ENCODE results near the gene VWCE. TPM values are rescaled to one million over a fixed set of nuclear protein-coding genes. Genes with fewer than 3 reads are reported as not detected.

The VWCE gene
- polyA plus RNA-seq, 3 donors: 1.3 to 1.6 (median 1.3) TPM

DNA sequence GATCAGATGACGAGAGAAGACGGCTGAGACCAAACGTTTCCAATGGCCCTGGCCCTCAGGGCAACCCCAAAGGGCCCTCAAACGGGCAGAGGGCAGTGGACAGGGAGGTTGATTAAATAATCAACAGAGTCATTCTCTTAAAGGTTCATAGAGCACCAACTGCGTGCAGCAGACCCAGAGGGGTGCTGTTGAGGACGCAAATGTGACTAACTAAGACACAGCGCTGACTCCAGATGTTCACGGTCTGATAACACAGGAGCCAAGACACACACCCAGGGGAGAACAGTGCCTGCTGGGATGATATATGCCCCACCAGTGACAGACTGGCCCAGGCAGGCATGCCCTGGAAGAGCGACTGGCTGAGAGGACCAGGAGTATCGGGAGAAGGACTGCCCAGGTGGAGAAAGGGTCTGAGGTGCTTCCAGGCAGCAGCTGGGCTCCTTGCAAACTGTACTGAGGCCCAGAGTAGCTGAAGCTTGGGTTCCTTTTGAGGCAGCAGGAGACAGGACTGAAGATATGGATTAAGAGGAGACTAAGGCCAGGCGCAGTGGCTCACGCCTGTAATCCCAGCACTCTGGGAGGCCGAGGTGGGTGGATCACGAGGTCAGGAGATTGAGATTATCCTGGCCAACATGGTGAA lies 7.7 kb downstream of the VWCE start:
- no peak for DNase-seq (ENCODE audit: low read depth in 3 of 3, low spot score in 2 of 3)

DNA sequence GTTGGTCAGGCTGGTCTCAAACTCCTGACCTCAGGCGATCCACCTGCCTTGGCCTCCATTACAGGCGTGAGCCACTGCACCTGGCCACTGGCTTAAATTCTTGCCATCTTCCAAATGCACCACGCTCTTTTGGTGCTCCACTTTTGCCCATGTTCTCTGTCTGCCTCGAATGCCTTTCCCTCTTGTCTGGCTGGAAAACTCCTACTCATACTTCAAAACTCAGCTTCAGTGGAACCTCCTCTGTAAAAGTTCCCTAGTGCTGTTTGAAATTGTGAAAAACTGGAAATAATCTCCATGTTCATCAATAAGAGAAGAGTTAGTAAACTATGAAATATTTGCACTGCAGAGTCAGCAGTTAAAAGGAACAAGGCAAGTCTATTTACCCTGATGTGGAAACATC lies 11.5 kb downstream of the VWCE start:
- DNase-seq (ENCODE audit: low read depth in 3 of 3, low spot score in 2 of 3): no peak

DNA sequence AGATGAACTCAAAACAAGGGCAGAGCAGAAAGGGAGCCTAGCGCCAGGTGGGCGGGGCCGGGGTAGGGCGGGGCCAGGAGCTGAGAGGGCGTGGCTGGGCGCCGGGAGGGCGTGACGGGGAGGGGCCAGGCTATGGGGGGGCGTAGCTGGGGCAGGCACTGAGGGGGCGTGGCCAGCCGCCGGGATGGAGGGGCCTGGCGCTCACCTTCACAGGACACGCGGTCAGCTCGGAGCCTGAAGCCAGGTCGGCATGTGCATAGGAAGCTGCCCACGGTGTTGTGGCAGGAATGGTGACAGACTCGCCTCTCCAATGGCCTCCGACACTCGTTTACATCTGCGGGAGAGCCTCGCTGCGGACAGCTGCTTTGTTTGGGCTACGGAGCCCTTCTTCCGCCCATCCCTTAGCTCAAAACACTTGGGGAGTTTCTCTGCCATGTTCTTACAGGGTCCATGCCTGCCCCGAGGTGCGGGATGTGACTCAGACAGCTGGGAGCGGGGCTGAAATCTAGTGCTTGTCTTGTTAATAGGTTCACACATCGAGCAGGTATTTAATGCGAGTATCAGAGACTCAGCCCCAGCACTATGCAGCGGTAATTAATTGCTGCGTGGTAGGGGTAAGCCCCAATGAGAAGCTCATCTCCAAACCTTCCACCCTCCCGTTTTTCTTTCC lies 13.4 kb downstream of the VWCE start:
- no peak for DNase-seq (ENCODE audit: low read depth in 3 of 3, low spot score in 2 of 3)

DNA sequence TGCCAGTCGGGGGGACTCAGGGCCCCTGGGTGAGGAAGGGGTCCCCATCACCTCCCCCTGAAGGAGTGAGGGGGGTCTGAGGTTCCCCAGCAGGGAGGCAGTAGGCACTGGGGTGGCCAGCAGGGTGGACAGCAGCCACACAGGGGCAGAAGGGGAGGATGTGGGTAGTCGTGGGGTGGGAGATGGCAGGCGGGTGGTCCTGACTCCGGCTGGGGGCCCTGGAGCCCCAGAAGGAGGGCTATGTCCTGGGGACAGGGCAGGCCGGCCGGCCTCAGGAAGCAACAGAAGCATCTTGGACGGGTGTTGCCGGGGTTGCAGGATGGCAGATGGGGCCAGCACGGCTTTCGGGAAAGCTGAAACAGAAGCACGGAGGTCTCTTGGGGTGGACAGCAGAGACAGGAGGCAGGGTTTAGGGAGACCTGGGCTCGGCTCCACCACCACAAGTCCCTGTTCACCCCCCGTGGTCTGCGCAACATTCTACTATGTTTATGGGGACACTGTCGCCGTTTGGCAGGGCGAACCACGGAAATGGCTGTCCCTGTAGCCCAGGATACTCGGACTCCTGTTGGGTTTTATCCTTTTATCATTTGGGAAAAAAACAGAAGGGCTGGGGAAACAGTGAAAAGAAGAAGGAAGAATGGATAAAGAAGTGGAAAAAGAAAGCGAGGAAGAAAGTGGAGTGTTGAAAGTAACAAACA lies 14.1 kb downstream of the VWCE start:
- DNase-seq (ENCODE audit: low read depth in 3 of 3, low spot score in 2 of 3): no peak

DNA sequence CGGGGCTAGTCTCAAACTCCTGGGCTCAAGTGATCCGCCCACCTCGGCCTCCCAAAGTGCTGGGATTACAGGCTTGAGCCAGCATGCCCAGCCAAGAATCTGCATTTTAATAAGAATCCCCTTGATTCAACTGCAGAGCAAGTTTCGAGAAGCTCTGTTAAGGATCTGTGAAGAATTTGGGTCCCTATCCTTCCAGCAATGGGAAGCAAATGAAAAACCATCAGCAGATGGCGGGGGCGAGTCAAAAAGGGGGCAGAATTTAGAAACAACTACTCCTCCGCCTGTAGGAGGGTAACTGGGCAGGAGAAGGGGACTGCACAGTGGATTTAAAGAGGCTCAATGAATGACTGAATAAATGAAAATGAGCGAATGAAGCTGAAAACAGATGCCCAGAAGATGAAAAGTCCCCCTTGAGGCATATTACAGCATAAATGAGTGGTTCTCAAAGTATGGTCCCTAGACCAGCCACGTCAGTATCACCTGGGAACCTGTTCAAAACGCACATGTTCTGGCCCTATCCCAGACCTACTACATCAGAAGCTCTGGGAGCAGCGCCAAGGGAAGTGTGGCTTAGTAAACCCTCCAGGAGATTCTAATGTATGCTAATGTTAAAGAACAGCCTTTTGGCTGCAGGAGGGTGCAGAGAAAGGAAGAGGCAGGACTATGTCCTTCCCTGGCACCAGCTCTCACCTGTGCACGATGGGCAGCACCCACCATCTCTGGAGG lies 15.0 kb downstream of the VWCE start:
- no peak for DNase-seq (ENCODE audit: low read depth in 3 of 3, low spot score in 2 of 3)

DNA sequence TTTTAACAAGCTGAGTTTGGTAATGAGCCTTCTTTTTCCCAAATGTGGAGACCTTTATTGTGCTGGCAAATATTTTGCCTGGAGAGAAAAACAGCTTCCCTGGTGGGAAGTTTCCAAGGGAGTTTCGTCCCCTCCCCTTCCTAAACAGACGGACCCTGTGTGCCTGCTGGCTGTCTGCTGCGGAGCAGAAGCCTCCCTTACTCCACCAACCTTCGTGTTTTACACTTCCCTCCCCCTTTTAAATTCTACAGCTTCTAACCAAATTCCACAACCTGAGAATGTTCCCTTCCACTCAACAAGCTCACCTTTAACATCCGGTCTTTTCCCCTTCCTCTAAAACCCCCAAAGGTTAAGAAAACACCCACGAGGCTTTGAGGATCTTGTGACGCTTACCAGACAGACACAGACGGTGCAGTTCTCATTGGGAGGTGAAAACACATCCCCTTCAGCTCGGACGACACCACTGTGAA lies 17.1 kb downstream of the VWCE start:
- no peak for DNase-seq (ENCODE audit: low read depth in 3 of 3, low spot score in 2 of 3)

DNA sequence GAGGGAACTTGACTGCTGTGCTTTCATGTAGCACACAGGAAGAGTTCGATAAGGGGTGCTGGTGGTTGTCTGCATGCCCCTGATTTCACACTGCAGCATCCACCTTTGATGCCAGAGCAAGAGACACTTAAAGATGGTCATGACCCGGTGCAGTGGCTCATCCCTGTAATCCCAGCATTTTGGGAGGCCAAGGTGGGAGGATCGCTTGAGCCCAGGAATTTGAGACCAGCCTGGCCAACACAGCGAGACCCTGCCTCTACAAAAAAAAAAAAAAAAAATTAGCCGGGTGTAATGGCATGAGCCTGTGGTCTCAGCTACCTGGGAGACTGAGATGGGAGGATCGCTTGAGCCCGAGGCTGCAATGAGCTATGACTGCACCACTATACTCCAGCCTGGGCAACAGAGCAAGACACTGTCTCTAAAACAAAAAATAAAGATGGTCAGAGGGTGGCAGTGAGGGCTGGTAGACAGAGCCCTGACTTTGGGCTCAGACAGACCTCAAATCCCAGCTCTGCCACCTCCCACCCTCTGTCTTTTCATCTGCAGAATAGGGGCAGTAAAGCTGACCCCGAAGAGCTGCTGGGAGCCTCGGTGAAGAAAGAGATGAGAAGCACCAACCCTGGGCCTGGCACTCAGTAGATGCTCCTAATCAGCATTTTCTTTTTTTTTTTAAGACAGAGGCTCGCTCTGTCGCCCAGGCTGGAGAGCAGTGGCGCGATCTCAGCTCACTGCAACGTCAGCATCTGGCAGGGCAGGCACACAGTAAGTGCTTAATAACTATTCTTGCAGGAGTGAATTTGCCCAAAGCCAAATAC lies 17.7 kb downstream of the VWCE start:
- no peak for DNase-seq (ENCODE audit: low read depth in 3 of 3, low spot score in 2 of 3)

DNA sequence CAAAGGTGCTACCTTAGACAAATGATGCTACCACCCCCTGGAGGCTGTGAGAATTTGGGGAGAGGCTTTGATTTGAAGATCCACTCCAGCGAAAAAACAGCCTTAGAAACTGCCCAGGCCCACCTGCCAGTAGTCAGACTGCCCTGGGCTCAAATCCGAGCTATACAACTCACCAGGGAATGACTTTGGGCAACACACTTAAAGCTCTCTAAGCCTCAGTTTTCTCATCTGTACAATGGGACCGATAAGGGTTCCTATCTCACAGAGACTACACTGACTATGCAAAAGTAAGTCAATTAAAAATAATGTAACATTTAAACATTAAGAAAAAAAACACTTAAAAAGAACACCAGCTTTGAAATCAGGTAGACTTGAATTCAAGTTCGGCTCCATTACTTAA lies 19.9 kb downstream of the VWCE start:
- DNase-seq (ENCODE audit: low read depth in 3 of 3, low spot score in 2 of 3): no peak

DNA sequence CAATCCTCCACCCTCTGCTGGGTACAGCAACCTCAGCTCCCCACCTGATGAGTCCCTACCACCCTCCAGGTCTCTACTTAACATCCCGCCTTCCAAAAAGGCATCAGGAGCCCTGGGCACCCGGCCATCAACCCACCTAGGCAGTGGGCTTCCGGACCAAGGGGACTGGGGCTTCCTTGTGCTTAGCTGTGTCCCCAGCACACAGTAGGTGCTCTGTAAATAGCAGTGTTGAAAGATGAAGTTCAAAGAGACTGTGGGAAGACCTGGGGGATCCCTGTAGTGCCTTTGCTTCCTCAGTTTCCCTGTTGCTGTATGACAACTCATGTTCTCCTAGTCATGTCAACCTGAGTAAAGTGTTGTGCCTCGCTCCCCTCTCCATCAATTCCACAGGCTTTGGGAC lies 21.0 kb downstream of the VWCE start:
- no peak for DNase-seq (ENCODE audit: low read depth in 3 of 3, low spot score in 2 of 3)

DNA sequence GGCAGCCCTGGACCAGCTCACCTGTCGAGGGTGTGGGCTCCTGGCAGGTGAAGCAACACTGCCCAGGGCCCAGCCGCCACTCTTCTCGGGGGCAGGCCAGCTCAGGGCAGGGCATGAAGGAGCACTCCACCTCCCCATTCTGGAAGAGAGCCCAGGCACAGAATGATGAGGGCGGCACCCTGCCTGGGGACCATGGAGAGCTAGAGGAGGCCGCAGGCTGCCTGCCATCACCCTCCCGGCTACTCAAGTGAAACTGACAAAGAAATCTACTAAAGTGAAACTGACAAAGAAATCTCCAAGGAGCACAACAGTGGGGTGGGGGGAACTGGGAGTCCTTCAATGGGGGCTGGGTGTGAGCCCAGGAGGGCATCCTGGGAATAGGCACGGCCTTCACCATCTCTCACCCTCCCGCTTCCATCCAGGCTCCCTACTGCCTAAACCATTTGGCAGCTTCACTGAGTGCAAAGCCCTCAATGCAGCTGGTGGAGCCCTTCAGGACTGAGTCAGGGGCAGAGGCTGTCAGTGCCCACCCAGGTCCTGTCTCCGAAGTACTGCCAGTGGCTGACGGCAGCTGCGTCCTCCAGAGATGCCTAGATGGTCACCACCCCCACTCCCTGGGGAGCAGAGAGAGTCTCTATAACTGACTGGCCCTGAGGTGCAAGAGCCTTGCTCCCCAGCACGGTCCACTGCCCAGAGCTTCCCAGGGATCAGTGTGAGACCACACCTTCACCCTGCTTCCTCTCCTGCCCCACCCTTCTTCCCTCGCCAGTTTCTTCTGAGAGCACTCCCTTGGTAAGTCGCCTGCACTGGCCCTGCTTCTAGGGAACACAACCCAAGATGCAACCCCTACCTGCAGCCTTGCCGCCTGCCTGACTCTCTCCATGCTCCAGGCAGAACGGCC lies 21.7 kb downstream of the VWCE start:
- no peak for DNase-seq (ENCODE audit: low read depth in 3 of 3, low spot score in 2 of 3)

DNA sequence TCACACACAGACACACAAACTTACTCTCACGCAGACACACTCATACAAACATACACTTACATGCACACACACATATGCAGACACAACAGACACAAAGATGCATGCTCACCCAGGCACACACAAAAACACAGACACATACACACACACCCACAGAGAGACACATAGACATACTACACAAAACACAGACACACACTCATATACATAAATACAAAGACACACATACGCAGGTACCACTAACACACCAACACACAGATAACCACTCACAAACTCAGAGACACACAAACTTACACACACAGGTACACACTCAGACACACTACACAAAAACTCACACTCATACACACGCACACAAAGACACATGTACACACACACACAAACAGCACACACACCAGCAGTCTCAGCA lies 22.4 kb downstream of the VWCE start:
- DNase-seq (ENCODE audit: low read depth in 3 of 3, low spot score in 2 of 3): no peak

DNA sequence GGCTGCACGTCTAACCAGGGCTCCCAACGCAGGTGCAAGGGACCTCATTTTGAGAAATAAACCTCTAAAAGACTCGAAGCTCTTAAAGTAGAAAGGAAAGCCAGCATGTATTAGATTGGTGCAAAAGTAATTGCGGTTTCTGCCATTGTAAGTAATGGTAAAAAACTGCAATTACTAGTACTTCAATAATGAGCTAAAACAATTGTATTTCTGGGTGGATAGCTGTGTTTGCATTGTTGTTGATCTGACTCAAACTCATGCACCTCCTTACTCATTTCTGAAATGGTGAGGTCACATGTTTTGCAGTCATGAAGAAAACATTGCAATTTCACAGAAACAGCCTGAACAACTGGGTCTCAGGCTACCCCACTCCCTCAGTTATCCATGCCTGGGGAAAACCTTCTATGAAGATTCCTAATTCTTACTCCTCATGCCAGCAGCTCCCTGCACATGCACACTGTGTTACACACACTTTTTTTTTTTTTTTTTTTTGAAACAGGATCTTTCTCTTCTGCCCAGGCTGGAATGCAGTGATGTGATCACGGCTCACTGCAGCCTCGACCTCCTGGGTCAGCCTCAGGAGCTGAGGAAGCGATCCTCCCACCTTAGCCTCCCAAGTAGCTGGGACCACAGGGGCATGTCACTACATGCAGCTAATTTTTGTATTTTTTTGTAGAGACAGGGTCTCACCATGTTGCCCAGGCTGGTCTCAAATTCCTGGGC lies 24.6 kb downstream of the VWCE start:
- no peak for DNase-seq (ENCODE audit: low read depth in 3 of 3, low spot score in 2 of 3)

DNA sequence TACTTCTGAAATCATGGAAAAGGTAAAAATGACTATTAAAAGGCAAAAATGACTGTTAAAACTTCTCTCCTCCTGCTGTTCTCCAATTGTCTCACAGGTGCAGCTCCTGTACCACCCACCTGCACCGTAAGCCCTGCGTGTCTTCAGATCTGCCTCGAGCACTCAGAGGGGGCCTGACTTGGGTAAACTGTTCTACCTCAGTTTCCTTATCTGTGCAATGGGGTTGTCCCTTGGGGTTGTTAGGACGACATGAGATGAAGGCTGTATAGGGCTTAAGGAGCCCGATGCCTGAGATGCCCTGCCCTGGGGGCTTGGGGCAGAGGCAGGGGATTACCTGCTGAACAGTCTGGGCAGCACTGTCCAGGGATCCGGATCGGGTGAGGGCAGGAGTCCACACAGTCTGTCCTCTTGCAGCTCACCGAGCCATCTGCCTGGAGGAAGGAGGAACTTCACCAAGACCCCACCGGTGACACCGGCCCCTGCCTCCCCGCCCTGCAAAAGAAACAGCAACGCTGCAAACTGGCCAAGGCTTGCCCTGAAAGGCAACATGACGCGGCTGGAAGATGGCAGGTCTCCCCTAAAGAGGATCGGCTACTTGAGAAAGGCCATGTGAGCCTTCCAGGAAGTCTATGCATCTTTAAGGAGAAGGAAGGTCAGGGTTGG lies 26.4 kb downstream of the VWCE start:
- no peak for DNase-seq (ENCODE audit: low read depth in 3 of 3, low spot score in 2 of 3)

DNA sequence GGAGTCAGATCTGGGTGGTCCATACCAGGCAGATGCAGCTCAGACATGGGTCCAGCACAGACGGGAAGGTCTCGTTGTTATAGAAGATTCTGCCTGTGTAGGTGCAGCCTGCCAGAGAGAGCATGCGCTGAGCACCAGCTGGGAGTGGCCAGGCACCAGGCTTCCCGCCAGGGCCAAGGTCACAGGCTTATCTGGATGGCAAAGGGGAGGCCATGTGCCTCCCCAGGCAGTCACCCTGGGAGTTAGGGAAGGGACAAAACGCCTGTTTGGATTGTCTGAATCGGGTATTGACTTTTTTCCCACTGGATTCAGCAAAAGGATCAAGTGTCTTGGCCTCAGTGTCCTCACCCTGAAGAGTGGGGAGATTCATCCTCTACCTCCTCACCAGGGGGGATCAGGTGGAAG lies 27.7 kb downstream of the VWCE start:
- no peak for DNase-seq (ENCODE audit: low read depth in 3 of 3, low spot score in 2 of 3)

DNA sequence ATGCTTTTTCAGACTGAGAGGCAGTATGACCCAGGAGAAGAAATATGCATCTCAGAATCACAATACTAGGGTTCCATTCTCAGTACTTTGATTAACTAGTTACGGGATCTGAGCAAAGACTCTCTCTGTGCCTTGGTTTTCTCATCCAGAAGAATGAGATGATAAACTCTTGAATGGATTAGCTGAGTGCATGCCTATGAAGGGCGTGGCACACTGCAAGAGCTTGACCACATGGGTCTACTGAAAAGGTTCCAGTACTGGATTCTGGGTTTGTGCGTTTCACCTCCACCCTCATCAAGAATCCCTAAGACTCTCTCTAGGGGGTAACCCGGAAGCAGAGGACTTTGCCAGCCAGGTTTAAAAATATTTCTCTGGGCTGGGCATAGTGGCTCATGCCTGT lies 28.5 kb downstream of the VWCE start:
- no peak for DNase-seq (ENCODE audit: low read depth in 3 of 3, low spot score in 2 of 3)

DNA sequence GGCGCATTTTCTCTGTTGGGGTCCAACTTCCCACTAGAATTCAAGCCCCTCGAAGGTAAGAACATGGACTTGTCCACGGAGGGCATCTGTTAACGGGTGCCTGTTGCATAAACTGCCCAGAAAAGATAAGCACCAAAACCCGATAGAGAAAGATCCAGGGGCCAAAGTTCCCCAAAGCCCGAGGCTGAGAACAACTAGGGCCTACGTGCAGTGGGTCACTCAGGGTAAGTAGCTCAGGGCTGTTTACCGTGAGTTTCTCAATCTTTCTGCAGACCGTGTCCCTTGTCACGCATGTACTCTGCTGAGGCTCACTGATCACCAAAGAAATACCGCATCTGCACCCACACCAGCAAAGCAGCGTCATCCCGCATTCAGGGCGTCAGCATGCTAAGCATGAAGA lies 29.8 kb downstream of the VWCE start:
- no peak for DNase-seq (ENCODE audit: low read depth in 3 of 3, low spot score in 2 of 3)

DNA sequence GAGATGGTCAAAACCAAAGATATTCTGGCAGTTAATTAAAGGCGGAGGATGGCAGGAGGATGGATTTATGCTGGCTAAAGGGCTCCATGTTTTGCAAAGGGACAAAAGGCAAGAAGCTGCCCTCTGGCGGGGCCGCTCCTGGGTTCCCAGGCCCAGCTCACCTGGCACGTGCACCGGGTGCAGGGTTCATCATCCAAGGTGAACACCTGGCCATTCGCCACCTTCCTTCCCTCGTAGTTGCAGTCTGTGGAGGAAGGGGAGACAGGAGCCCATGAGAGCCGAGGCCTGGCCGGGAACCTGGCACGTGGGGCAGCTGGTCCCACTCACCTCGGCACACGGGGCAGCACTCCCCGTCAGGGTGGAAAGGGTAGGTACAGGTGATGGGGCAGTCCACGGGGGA lies 30.3 kb downstream of the VWCE start:
- DNase-seq (ENCODE audit: low read depth in 3 of 3, low spot score in 2 of 3): no peak

DNA sequence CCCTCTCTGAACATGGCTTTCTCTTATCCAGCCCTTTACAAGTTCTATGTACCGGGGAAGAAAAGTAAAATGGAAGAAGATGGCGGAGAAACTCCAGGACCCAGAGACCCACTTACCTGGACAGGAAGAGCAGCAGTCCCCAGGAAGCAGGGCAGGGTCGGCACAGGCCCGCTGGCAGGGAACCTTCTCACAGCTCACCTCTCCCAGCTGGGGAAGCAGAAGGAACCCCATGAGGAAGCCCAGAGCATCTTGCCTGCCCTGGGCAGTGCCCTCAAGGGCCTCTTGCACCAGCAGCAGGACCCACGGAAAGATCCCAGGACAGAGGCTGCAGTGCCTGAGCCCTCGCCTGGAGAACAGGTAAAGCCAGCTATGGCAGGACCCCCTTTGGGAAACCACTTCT lies 30.7 kb downstream of the VWCE start:
- no peak for DNase-seq (ENCODE audit: low read depth in 3 of 3, low spot score in 2 of 3)

All from right renal cortex interstitium (tissue), 3 donors.